H9 (cell line): ENCODE results near the gene LYPD6. TPM values are rescaled to one million over a fixed set of nuclear protein-coding genes. Genes with fewer than 3 reads are reported as not detected.
A peak's percentile ranks its signal among the peaks of the same experiment; 100 is the strongest.

Experiments used
- DNase-seq: peaks from one replicate; pipeline ENCODE4 v3.0.0-alpha.2; 2017
- H2AFZ ChIP-seq: one replicate; pipeline ENCODE4 v1.6.1; 2013; ENCODE audit warnings: mild to moderate bottlenecking, low read length, control low read depth, moderate library complexity
- H2AK5ac ChIP-seq: 2 replicates; pipeline ENCODE4 v1.6.1; 2013; ENCODE audit warnings: low read length, control low read depth, mixed read lengths; ENCODE audit not compliant: insufficient read length
- H2BK120ac ChIP-seq: one replicate; pipeline ENCODE4 v1.6.1; 2013; ENCODE audit warnings: low read depth, mild to moderate bottlenecking, low read length, control low read depth, inconsistent platforms; ENCODE audit not compliant: poor library complexity, severe bottlenecking
- H2BK12ac ChIP-seq: 2 replicates; pipeline ENCODE4 v1.6.1; 2013; ENCODE audit warnings: low read length, control low read depth, mixed read lengths, low read depth; ENCODE audit not compliant: insufficient read length
- H2BK15ac ChIP-seq: 2 replicates; pipeline ENCODE4 v1.6.1; 2013; ENCODE audit warnings: low read depth, low read length, control low read depth
- H2BK20ac ChIP-seq: one replicate; pipeline ENCODE4 v1.6.1; 2013; ENCODE audit warnings: low read depth, mild to moderate bottlenecking, low read length, control low read depth, inconsistent platforms; ENCODE audit not compliant: poor library complexity, severe bottlenecking
- H2BK5ac ChIP-seq: 2 replicates; pipeline ENCODE4 v1.6.1; 2013; ENCODE audit warnings: low read length, control low read depth, mixed read lengths; ENCODE audit not compliant: insufficient read length
- H3K14ac ChIP-seq: 2 replicates; pipeline ENCODE4 v1.6.1; 2013; ENCODE audit warnings: low read length, control low read depth; ENCODE audit not compliant: insufficient read depth
- H3K18ac ChIP-seq: 2 replicates; pipeline ENCODE4 v1.6.1; 2013; ENCODE audit warnings: low read depth, mild to moderate bottlenecking, mixed read lengths, low read length, control low read depth; ENCODE audit not compliant: insufficient read length
- H3K23ac ChIP-seq: 2 replicates; pipeline ENCODE4 v1.6.1; 2013; ENCODE audit warnings: low read length, control low read depth, mixed read lengths, low read depth; ENCODE audit not compliant: insufficient read length
- H3K23me2 ChIP-seq: 2 replicates; pipeline ENCODE4 v1.6.1; 2013; ENCODE audit warnings: low read depth, mild to moderate bottlenecking, mixed read lengths, low read length, control low read depth; ENCODE audit not compliant: insufficient read length, poor library complexity, severe bottlenecking
- H3K27ac ChIP-seq: 2 replicates; pipeline ENCODE4 v1.5.1; 2013; ENCODE audit warnings: low read length, control low read depth, mixed read lengths, low read depth; ENCODE audit not compliant: insufficient read length
- H3K27me3 ChIP-seq: 2 replicates; pipeline ENCODE4 v1.6.1; 2013; ENCODE audit warnings: low read length, control low read depth, inconsistent platforms; ENCODE audit not compliant: insufficient read depth
- H3K4ac ChIP-seq: 2 replicates; pipeline ENCODE4 v1.6.1; 2013; ENCODE audit warnings: low read depth, mild to moderate bottlenecking, control low read depth, inconsistent platforms, low read length, moderate library complexity
- H3K4me1 ChIP-seq: 2 replicates; pipeline ENCODE4 v1.6.1; 2013; ENCODE audit warnings: low read length, control low read depth, inconsistent platforms; ENCODE audit not compliant: insufficient read depth
- H3K4me2 ChIP-seq: 2 replicates; pipeline ENCODE4 v1.6.1; 2013; ENCODE audit warnings: low read length, control low read depth, mixed read lengths; ENCODE audit not compliant: insufficient read length, insufficient read depth
- H3K56ac ChIP-seq: 2 replicates; pipeline ENCODE4 v1.6.1; 2013; ENCODE audit warnings: low read depth, mild to moderate bottlenecking, mixed read lengths, low read length, control low read depth; ENCODE audit not compliant: insufficient read length
- H3K79me1 ChIP-seq: 2 replicates; pipeline ENCODE4 v1.6.1; 2013; ENCODE audit warnings: low read depth, mild to moderate bottlenecking, moderate library complexity, low read length, control low read depth, inconsistent platforms; ENCODE audit not compliant: insufficient read depth, poor library complexity, severe bottlenecking
- H3K79me2 ChIP-seq: 2 replicates; pipeline ENCODE4 v1.6.1; 2013; ENCODE audit warnings: low read length, control low read depth, inconsistent platforms; ENCODE audit not compliant: insufficient read depth
- H3K9ac ChIP-seq: 2 replicates; pipeline ENCODE4 v1.6.1; 2013; ENCODE audit warnings: low read length, control low read depth, mixed read lengths; ENCODE audit not compliant: insufficient read length; ENCODE audit errors: extremely low read depth
- H3K9me3 ChIP-seq: one replicate; pipeline ENCODE4 v1.6.1; 2013; ENCODE audit warnings: low read depth, low read length, inconsistent platforms; ENCODE audit not compliant: control insufficient read depth
- H3T11ph ChIP-seq: one replicate; pipeline ENCODE4 v1.6.1; 2013; ENCODE audit warnings: mild to moderate bottlenecking, low read length, control low read depth, inconsistent platforms
- H4K20me1 ChIP-seq: one replicate; pipeline ENCODE4 v1.6.1; 2013; ENCODE audit not compliant: control insufficient read depth, insufficient read length, insufficient read depth
- H4K5ac ChIP-seq: 2 replicates; pipeline ENCODE4 v1.6.1; 2013; ENCODE audit warnings: low read depth, mild to moderate bottlenecking, mixed read lengths, low read length, control low read depth; ENCODE audit not compliant: insufficient read length
- H4K8ac ChIP-seq: replicated peaks from 2 replicates; pipeline ENCODE4 v1.6.1; 2013; ENCODE audit warnings: low read length, control low read depth, mixed read lengths, low read depth; ENCODE audit not compliant: insufficient read length
- H4K91ac ChIP-seq: 2 replicates; pipeline ENCODE4 v1.6.1; 2013; ENCODE audit warnings: low read depth, mild to moderate bottlenecking, moderate library complexity, mixed read lengths, low read length, control low read depth; ENCODE audit not compliant: insufficient read length
- H3K27ac Mint-ChIP-seq, 3 experiments: 2 replicates in 2 of 3; 3 replicates in 1 of 3; pipeline ENCODE4 v1.8.0; 2020 to 2021; ENCODE audit warnings: mixed read lengths in 3 of 3, mild to moderate bottlenecking in 1 of 3, moderate library complexity in 1 of 3
- H3K27me3 Mint-ChIP-seq: 2 replicates; pipeline ENCODE4 v1.8.0; 2021; ENCODE audit warnings: low read depth, mild to moderate bottlenecking, moderate library complexity, mixed read lengths
- H3K36me3 Mint-ChIP-seq, 3 experiments: 2 replicates in 2 of 3; 3 replicates in 1 of 3; pipeline ENCODE4 v1.8.0; 2020 to 2021; ENCODE audit warnings: low read depth in 3 of 3, mixed read lengths in 3 of 3; ENCODE audit not compliant: insufficient read depth in 1 of 3
- H3K4me1 Mint-ChIP-seq, 2 experiments: 2 replicates each; pipeline ENCODE4 v1.8.0; 2020; ENCODE audit warnings: mixed read lengths in 2 of 2
- H3K4me3 Mint-ChIP-seq, 2 experiments: 2 replicates in 1 of 2; 3 replicates in 1 of 2; pipeline ENCODE4 v1.8.0; 2020 to 2021; ENCODE audit warnings: mild to moderate bottlenecking in 2 of 2, mixed read lengths in 2 of 2, moderate library complexity in 1 of 2
- H3K9me3 Mint-ChIP-seq, 2 experiments: 2 replicates in 1 of 2; 3 replicates in 1 of 2; pipeline ENCODE4 v1.8.0; 2020; ENCODE audit warnings: mild to moderate bottlenecking in 2 of 2, mixed read lengths in 2 of 2, moderate library complexity in 1 of 2
- WGBS: extraction: QIAGEN DNeasy Blood & Tissue Kit; methylation state at CpG from one replicate; pipeline ENCODE4 v1.1.7; 2013; ENCODE audit warnings: missing lambda C conversion rate, low lambda C conversion rate, mixed read lengths; ENCODE audit not compliant: insufficient read length; ENCODE audit errors: extremely low coverage; 5-methylcytosine and 5-hydroxymethylcytosine counted together
- total RNA-seq: library from RNA; stranded (reverse); gene quantifications from 2 replicates; pipeline ENCODE4 v1.2.1, GENCODE V29; 2021
- TF ChIP-seq, protein P1 (sequence below): fragments of 200-600 bp; sonication (generic); conservative IDR thresholded peaks from 3 replicates; pipeline ENCODE4 v1.8.0; 2021; ENCODE audit warnings: antibody characterized with exemption, mild to moderate bottlenecking

LYPD6 gene
- total RNA-seq, 1 experiment from 2014 or later: 3.0 TPM

DNA sequence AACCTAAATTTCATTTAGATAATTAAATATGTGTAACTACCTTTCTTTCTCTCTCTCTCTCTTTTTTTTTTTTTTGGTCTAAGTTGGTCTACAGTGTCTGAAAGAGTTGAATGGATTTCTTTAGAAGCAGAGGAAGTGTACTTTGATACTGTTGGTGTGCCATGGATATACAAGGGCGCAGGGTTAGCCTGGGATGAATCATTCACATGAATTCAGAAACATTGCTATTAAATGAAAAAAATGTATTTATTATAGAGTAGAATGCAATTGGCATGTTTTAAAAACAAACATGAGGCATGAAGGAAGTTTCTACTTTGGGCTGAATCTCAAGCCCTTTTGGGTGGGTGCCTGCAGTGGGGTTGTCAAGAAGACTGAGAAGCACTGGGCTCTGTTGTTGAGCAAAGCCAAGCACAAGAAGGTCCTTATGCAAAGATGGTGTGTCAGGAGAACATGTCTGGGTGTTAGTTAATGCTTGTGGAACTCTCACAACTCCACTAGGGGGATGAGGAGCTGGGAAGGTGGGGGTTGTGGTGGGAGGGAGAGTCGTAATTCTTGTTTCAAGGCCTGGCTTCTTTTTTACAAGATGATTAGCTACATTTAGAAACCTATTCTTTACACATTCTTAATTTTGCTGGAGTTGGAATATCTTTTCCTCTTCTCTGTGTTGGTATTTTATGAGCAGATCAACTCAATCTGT lies 57.9 kb downstream of the LYPD6 start:
- no peak overlapping the region for H3K4me2 ChIP-seq
- no peak overlapping the region for H4K5ac ChIP-seq
- Mint-ChIP-seq H3K4me3 (no peak overlapping the region), H3K36me3 (no peaks in the 10 kb centered on the region; a peak in 1 of 7 replicates), H3K4me1 (peaks cover 33 to 38% of the 10 kb centered on the region in 2 experiments), H3K27me3 (no peaks in the 10 kb centered on the region), H3K9me3 (no peaks in the 10 kb centered on the region), H3K27ac (0 out of 7 replicates have a peak overlapping the region, but pooled peaks of 1 of the 3 experiments have one; percentile 23)
- no peak overlapping the region for H2BK120ac ChIP-seq
- no peak overlapping the region for H3K4ac ChIP-seq
- H4K8ac ChIP-seq: no peak overlapping the region
- H3K23me2 ChIP-seq: no peaks in the 10 kb centered on the region
- H3K14ac ChIP-seq: no peak overlapping the region
- no peaks in the 10 kb centered on the region for H3K79me2 ChIP-seq
- H2BK12ac ChIP-seq: no peak overlapping the region
- H2AK5ac ChIP-seq: no peak overlapping the region
- H3K9me3 ChIP-seq: no peaks in the 10 kb centered on the region
- H4K20me1 ChIP-seq: no peaks in the 10 kb centered on the region
- no peak overlapping the region for H2BK5ac ChIP-seq
- no peak overlapping the region for H3K18ac ChIP-seq
- H3K79me1 ChIP-seq: no peaks in the 10 kb centered on the region
- no peak overlapping the region for H2AFZ ChIP-seq
- TF ChIP-seq, protein P1, sequence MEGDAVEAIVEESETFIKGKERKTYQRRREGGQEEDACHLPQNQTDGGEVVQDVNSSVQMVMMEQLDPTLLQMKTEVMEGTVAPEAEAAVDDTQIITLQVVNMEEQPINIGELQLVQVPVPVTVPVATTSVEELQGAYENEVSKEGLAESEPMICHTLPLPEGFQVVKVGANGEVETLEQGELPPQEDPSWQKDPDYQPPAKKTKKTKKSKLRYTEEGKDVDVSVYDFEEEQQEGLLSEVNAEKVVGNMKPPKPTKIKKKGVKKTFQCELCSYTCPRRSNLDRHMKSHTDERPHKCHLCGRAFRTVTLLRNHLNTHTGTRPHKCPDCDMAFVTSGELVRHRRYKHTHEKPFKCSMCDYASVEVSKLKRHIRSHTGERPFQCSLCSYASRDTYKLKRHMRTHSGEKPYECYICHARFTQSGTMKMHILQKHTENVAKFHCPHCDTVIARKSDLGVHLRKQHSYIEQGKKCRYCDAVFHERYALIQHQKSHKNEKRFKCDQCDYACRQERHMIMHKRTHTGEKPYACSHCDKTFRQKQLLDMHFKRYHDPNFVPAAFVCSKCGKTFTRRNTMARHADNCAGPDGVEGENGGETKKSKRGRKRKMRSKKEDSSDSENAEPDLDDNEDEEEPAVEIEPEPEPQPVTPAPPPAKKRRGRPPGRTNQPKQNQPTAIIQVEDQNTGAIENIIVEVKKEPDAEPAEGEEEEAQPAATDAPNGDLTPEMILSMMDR: peak; percentile 56
- peak; percentile 35 for DNase-seq
- H2BK20ac ChIP-seq: no peak overlapping the region
- peaks cover 3% of the 10 kb centered on the region; the same call in 1 of the 2 replicates for H3K4me1 ChIP-seq
- no peak overlapping the region for H3T11ph ChIP-seq
- H3K23ac ChIP-seq: no peak overlapping the region
- WGBS: no CpG with 5 or more reads among the region's 2 CpGs
- H2BK15ac ChIP-seq: no peak overlapping the region
- no peak overlapping the region for H4K91ac ChIP-seq
- H3K27ac ChIP-seq: no peak overlapping the region
- no peaks in the 10 kb centered on the region for H3K27me3 ChIP-seq
- H3K56ac ChIP-seq: no peak overlapping the region
- no peak overlapping the region for H3K9ac ChIP-seq
